Choroid plexus epithelial cell (primary cell): ENCODE measurements around the gene INO80E.
A peak's percentile ranks its signal among the peaks of the same experiment; 100 is the strongest.

ENCODE experiments used
- DNase-seq: peaks from one replicate; pipeline ENCODE4 v3.0.0-alpha.2; 2010; ENCODE audit warnings: low read depth
- H3K4me3 ChIP-seq: 2 replicates; pipeline ENCODE4 v1.5.1; 2011; ENCODE audit warnings: low read depth, mild to moderate bottlenecking, control low read depth, low read length, moderate library complexity
- TF ChIP-seq, protein P1 (sequence below): conservative IDR thresholded peaks from 2 replicates; pipeline ENCODE4 v1.5.1; 2011; ENCODE audit warnings: low read depth, mild to moderate bottlenecking, control low read depth, inconsistent platforms, low read length, moderate library complexity

Gene INO80E

GRCh38 chr16:30002614-30003346, 6.7 kb downstream of the INO80E start:
- no peak for DNase-seq
- no peak overlapping the region for H3K4me3 ChIP-seq

GRCh38 chr16:30003670-30004423, 7.8 kb downstream of the INO80E start:
- H3K4me3 ChIP-seq, result no peak overlapping the region
- DNase-seq, result no peak
- TF ChIP-seq, protein P1, sequence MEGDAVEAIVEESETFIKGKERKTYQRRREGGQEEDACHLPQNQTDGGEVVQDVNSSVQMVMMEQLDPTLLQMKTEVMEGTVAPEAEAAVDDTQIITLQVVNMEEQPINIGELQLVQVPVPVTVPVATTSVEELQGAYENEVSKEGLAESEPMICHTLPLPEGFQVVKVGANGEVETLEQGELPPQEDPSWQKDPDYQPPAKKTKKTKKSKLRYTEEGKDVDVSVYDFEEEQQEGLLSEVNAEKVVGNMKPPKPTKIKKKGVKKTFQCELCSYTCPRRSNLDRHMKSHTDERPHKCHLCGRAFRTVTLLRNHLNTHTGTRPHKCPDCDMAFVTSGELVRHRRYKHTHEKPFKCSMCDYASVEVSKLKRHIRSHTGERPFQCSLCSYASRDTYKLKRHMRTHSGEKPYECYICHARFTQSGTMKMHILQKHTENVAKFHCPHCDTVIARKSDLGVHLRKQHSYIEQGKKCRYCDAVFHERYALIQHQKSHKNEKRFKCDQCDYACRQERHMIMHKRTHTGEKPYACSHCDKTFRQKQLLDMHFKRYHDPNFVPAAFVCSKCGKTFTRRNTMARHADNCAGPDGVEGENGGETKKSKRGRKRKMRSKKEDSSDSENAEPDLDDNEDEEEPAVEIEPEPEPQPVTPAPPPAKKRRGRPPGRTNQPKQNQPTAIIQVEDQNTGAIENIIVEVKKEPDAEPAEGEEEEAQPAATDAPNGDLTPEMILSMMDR, result no peak

More at GRCh38 chr16:30002614-30003346, 6.7 kb downstream of the INO80E start:
- TF ChIP-seq, protein P1, result no peak

DNA sequence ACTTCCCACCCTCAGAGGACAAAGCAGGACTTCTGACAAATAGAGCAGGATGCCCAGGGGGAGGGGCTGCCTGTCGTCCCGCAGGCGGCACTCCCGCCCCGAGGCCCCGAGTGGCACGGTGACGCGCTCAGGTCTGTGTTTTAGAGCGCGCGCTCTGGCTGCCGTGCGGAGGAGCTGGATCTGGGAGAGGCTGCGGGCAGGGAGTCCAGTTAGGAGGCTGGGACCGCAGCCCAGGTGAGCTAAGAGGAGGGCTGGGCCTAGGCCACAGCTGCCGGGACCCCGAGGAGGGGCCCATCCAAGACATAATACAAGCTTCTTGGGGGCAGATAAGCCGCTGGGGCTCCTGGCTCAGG, 8.4 kb downstream of the INO80E start:
- no peak overlapping the region for H3K4me3 ChIP-seq
- DNase-seq, result no peak
- TF ChIP-seq, protein P1, result no peak

DNA sequence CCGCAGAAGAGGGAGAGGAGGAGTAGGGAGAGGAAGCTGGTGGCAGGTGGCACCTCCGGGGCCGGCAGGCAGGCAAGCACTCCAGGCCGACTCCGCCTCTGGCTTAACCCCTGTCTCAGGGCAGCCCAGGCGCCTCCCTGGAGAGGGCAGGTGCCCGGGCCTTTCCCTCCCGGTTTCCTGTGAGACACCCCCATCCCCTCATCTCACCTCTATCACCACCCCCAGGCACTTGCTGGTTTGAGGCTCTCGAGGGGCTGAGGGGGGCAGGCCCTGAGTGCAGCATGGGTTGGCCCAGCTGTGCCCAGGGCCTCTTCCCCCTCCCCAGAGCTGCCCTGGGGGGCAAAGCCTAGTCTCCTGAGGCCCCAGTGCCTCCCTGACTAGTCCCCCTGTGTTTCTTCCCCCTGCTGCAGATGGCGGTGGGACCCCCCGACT, 8.8 kb downstream of the INO80E start:
- H3K4me3 ChIP-seq, result no peak overlapping the region
- DNase-seq, result no peak
- TF ChIP-seq, protein P1, result no peak

GRCh38 chr16:30005341-30006094, 9.5 kb downstream of the INO80E start:
- peak; percentile 56 for DNase-seq
- H3K4me3 ChIP-seq, result no peak overlapping the region
- TF ChIP-seq, protein P1, result peak; percentile 83

DNA sequence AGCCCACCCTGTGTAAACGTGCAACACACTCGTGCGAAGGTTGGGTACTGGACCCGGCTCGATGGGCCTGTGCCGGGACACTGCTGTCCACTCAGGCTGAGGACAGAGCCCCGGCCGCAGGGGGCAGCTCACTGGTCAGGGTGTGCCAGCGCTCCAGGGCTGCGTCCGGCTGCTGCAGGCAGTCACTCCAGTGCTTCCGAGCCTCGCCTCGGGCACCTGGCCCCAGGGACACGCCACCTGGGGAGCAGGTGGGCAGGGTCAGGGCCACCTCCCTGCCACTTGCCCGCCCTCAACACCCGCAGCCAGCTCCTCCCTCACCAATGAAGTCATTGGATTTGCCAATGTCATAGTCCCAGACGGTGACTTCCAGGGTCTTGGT, 10.0 kb downstream of the INO80E start:
- no peak overlapping the region for H3K4me3 ChIP-seq
- no peak for DNase-seq
- TF ChIP-seq, protein P1, result no peak
